ENCODE data around the gene ANKFN1.
"Not testable (repeated sequence)": the region's sequence is repeated elsewhere in the genome, so short reads cannot be mapped to it uniquely, and the experiment has no call there.

The ANKFN1 gene

DNA sequence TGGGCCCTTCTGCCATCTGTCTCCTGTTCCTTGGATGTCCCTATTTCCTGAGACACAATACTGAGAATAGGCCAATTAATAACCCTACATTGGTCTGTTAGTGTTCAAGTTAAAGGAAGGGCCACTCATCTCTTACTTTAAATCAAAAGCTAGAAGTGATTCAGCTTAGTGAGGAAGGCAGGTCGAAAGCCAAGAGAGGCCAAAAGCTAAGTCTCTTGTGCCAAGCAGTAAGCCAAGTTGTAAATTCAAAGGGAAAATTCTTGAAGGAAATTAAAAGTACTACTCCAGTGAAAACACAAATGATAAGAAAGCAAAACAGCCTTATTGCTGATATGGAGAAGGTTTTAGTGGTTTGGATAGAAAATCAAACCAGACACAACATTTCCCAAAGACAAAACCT lies 28.8 kb downstream of the ANKFN1 start:
- DNase-seq, result no peak

DNA sequence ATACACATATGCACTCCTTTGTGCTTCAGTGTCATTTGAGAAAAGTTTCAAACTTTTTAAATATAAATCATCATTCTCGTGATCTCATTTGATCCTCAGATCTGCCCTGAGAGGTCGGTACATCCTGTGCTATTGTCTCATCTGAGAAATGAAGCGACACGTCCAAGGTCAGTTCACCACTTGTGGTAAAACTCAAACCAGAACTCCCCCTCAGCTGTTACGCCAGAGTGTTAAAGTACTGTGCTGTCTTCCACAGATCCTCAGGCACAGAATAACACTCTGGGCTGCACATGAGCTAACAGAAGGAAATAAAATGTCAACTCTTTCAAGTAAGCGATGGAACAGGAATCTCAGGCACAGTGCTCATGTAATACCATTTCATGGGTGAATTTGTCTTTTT lies 31.4 kb downstream of the ANKFN1 start:
- no peak for DNase-seq

DNA sequence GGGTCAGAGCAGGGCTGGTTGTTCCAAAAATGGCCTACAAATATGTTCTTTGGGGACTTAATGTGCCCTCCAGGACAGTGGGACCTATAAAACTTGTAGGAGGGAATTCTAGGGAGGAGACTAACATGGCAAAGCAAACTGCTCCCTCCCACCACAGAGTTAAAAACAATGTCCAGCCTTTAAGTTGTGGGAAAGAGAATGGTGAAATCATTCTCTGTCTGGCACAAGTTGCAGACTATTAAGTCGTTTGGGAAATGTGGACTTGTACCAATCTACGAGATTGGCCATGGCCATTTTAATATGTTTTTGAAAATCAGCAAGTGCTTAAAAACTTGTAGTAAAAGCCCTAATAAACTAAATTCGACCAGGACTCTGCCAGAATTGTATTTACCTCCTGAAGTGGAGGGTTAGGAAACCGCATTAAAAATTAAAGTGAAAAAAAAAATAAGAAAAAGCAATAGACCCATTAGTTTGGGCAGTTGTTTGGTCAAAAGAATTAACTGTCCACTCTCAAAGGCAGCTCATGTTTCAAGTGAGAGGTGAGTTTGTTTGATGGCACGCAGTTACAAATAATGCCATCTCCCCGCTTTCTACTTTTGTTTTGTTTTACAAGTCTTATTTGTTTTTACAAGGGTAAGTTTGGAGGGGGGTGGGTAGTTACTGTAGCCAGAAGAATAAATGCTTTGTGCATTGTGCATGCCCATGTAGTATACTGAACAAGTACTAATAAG lies 32.4 kb downstream of the ANKFN1 start:
- no peak for DNase-seq

DNA sequence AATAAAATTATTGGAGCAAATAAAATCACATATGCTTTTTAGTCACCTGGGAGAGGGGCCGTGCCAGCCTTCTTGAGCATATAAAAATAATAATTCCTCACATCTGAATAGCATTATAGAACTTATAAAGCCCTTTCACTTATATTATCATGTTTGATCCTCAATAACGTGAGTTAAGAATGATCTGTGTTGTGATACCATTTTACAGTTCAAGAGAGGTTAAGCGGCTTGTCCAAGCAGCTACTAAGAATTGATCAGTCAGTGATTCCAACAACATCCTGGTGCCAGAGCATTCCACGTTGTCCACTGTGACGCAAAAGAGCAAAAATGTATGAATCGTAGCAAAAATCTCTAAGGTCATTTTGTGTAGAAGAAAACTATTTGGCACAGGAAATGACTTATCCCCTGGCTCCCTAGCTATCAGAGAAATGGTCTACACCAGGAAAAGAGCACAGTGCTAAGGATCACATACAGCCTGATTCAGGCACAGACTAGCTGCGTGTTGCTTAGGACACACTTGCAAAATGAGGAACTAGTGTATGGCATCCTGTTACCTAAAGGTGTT lies 33.0 kb downstream of the ANKFN1 start:
- no peak for DNase-seq

GRCh38 chr17:56203430-56203829 lies 50.2 kb downstream of the ANKFN1 start:
- DNase-seq, result peak; percentile 1

GRCh38 chr17:56206351-56206750 lies 53.1 kb downstream of the ANKFN1 start:
- DNase-seq, result no peak

DNA sequence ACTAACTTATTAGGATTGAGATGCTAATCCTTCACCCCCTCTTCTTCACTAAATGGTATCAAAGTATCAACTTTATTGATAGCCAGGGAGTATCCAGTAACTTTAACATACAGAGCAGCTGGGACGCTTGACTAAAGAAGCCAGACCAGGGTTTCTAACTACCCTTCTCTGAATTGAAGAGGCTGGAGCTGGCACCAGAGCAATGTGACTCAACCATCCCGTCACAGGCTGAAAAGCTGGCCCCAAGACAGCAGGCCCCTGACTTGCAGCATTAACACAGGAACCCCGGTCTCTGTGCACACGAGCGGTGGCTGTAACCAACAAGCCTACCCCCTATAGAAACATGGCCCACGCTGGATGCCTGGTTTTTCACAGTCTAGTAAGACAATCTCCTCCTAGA lies 59.8 kb downstream of the ANKFN1 start:
- DNase-seq, result no peak

DNA sequence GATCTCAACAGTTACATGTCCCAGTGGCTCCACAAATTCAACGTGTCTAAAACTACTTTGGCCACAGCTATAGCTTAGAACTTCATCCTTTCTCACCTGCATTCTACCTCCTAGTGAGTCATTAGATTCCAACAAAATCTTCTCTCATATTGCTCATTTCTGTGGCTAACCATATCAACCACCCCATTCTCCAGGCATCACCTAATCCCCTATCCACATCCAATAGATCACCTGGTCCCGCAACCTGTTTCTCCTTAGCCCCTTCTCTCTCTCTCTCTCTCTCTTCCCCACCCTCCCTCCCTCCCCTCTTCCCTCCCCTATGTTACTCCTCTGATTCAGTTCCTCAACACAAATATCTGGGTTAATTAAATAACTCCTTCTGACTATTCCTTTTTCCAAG lies 64.6 kb downstream of the ANKFN1 start:
- no peak for DNase-seq

DNA sequence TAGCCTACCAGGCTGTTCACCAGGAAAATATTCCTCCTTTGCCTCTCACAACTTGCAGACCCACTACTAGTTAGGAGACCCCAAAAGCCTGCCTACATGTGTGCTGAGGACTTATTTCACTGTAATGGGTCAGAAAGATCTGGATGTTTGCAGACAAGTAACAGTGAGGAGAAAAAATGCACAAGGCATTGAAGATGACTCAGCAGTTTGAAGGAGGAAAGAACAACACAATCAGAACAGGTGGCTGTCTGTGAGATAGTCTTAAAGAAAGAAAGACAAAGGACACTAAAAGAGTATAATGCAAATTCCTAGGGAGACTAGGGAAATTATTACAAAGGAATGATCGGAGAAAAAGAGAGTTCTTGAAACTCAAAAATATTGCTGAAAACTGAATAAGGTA lies 69.0 kb downstream of the ANKFN1 start:
- DNase-seq, result no peak

DNA sequence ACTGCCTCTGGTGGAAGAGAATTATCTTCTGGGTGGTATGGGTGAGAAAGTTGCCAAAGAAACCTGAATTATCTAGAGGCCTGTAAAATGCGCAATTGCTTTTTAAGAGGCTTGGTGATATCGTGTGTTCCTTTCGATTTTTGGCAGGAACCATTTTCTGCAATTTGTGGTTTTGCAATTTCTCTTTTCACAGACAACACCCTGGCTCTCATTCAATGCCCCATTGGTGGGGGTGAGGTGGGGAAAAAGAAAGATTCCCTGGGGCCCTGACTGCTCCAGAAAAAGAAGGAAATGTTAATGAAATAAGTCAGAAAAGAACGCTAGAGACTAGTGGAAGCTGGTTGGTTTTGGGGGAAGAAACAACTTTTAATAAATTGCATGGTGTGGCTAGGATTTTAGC lies 77.4 kb downstream of the ANKFN1 start:
- no peak for DNase-seq

- no peak for DNase-seq
Observed at GRCh38 chr17:56231252-56231651, 78.0 kb downstream of the ANKFN1 start.

GRCh38 chr17:56231693-56232092 lies 78.4 kb downstream of the ANKFN1 start:
- DNase-seq, result no peak

GRCh38 chr17:56244268-56244890 lies 91.1 kb downstream of the ANKFN1 start:
- no peak for DNase-seq

GRCh38 chr17:56247816-56248215 lies 94.5 kb downstream of the ANKFN1 start:
- DNase-seq, result no peak

- no peak for DNase-seq
Observed at GRCh38 chr17:56257075-56257474, 103.8 kb downstream of the ANKFN1 start.

- no peak for DNase-seq
Observed at GRCh38 chr17:56260376-56261002, 107.2 kb downstream of the ANKFN1 start.

DNA sequence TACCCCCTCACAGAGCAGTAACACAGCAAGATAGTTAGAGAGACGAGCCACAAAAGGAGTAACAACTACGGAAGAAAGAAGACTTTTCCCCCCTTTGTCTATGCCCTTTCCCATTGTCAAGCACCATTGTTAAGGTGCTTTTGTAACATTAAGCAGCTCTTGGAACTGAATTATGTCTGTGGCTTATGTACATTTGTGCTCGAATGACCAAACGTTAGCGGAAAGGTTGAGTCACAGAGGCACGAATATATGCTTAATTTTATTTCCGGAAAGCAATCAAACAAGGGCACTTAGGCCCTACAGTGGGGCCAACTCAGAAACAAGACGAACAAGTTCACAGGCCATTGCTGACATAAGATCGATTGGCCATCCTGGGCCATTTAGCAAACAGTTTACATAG lies 109.5 kb downstream of the ANKFN1 start:
- no peak for DNase-seq

DNA sequence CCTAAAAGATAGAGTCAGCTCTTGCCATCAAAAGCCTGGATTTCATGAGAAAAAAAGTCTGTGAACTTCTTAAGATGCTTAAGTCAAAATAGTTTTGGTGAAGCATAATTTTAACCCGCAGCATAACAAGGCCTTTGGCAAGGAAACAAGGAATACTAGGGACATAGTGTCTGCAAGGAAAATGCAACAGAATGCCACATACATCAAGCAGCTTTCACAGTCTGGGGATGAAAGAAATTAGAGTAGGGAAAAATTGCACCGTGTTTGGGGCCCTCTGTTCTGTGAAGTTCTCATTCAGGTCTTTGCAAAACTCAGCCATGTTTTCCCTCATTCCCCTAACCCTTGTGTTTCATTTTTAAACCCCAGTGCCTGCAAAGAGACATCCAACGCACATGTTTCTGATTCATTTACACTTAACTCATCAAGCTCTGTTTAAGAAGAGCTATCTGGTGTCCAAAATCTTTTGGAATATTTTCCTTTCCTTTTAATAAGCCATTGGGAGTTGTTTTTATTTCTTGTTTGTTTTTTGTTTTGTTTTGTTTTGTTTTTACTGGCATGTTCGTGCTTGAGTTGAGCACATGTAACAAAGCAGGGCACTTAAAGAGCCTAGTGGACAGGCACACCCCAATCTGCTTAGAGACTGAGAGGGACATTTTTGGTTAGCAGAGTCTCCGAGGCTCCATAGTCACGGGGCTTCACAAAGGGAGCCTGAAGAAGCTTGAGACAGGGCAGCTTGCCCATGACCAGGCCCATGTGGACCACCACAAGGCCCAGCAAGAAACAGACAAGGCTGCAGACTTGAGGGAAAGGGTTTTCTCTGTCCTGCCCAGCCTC lies 116.5 kb downstream of the ANKFN1 start:
- no peak for DNase-seq

- no peak for DNase-seq
Observed at GRCh38 chr17:56274491-56274890, 121.2 kb downstream of the ANKFN1 start.

DNA sequence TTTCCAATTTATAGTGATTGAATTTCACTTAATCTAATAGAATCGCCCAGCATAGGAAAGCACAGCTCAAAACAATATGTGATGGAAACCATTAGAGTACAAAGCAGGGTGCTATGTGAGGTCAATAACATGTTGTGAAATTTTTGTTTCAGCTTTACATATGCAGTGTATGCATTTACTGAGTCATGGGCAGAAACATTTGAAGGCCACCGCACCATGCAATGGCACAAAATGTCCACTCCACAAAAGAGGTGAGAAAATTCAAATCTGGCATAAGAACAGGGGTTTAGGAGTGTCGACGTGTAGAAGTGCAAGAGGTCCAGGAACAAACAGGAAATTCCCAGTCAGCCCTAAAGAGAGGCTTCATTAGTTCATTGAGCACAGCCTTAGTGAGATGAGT lies 131.2 kb downstream of the ANKFN1 start:
- no peak for DNase-seq

DNA sequence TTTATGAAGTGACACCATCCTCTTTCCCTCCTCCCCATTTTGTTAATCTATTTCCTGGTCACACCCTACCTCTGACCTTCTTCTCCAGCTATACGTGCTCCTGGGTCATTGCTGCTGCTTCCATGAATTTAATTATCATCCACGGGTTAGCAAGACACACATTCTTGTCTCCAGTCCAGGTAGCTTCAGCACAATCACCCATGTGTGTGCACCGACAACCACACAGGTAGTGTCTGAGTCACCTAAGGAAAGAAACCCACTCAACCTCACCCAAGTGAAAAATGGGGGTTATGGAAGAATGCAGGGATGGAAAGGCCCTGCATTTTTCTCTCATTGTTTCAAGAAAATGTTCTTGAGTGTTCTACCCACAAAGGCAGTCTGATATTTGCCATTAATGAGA lies 135.5 kb downstream of the ANKFN1 start:
- not testable (repeated sequence) for DNase-seq

GRCh38 chr17:56289321-56289720 lies 136.0 kb downstream of the ANKFN1 start:
- no peak for DNase-seq
